Lung (tissue), 12 donors: ENCODE results near the gene TMEM179B. TPM values are rescaled to one million over a fixed set of nuclear protein-coding genes. Genes with fewer than 3 reads are reported as not detected.

Experiments used
- ATAC-seq: fragments of 200-7000 bp; cut with Tn5 transposase; one replicate; pipeline ENCODE4 v1.9.1; 2020; ENCODE audit warnings: moderate number of reproducible peaks; ENCODE audit not compliant: insufficient read depth, low FRiP score
- DNase-seq, 3 donors: peaks; one replicate each; pipeline ENCODE4 v3.0.0-alpha.2; 2013 to 2017
- H3K27ac ChIP-seq, 2 donors: one replicate each; pipeline ENCODE4 v1.5.1; 2013; ENCODE audit warnings: mild to moderate bottlenecking in 2 of 2, moderate library complexity in 2 of 2, control low read depth in 1 of 2, inconsistent platforms in 1 of 2, low read depth in 1 of 2, low read length in 1 of 2
- H3K27me3 ChIP-seq, 3 donors: one replicate each; pipeline ENCODE4 v1.5.1; 2013; ENCODE audit warnings: low read length in 2 of 3; ENCODE audit not compliant: control insufficient read depth in 3 of 3, insufficient read depth in 3 of 3
- H3K36me3 ChIP-seq, 4 donors: one replicate each; pipeline ENCODE4 v1.5.1; 2013; ENCODE audit warnings: low read length in 4 of 4, mild to moderate bottlenecking in 1 of 4, moderate library complexity in 1 of 4; ENCODE audit not compliant: control insufficient read depth in 4 of 4, insufficient read depth in 4 of 4
- H3K4me1 ChIP-seq, 5 donors: one replicate each; pipeline ENCODE4 v1.5.1; 2013; ENCODE audit warnings: low read length in 5 of 5, mild to moderate bottlenecking in 2 of 5, moderate library complexity in 1 of 5; ENCODE audit not compliant: control insufficient read depth in 5 of 5, insufficient read depth in 5 of 5
- H3K4me3 ChIP-seq: one replicate; pipeline ENCODE4 v1.5.1; 2013; ENCODE audit warnings: mild to moderate bottlenecking, control low read depth, moderate library complexity
- H3K9ac ChIP-seq, 2 donors: one replicate each; pipeline ENCODE4 v1.5.1; 2013; ENCODE audit warnings: low read length in 2 of 2, control low read depth in 1 of 2; ENCODE audit not compliant: insufficient read depth in 1 of 2
- H3K9me3 ChIP-seq, 4 donors: one replicate each; pipeline ENCODE4 v1.5.1; 2013; ENCODE audit warnings: low read length in 3 of 4, mild to moderate bottlenecking in 1 of 4, moderate library complexity in 1 of 4; ENCODE audit not compliant: control insufficient read depth in 4 of 4, insufficient read depth in 3 of 4
- WGBS, 2 donors: extraction: QIAGEN DNeasy Blood & Tissue Kit; methylation state at CpG; one replicate each; pipeline ENCODE4 v1.1.7; 2013; 5-methylcytosine and 5-hydroxymethylcytosine counted together
- polyA plus RNA-seq, 2 donors: library from polyadenylated mRNA; stranded (reverse); fragments of 200-250 nt; gene quantifications; one replicate each; pipeline ENCODE4 v1.2.1, GENCODE V29; 2013
- total RNA-seq, 2 donors: library from RNA; depleted of rRNA in 1 of 2; stranded (reverse); fragments of >200 nt in 1 of 2; gene quantifications; one replicate each; pipeline ENCODE4 v1.2.1, GENCODE V29; 2014 to 2021
- TF ChIP-seq, protein P1 (sequence below): IDR thresholded peaks from 2 replicates; pipeline ENCODE4 v1.5.1; 2012; ENCODE audit warnings: mild to moderate bottlenecking; ENCODE audit errors: control extremely low read depth, extremely low read depth
- donor health status: control.
- donor health status: control.
- donor health status: Bipolar disorder and iron deficiency.
- donor health status: healthy.
- donor health status: DM: yes; HTN: yes; CAD: no.

TMEM179B gene
- total and polyA plus RNA-seq, 4 donors: 40.0 to 87.6 (median 64.9) TPM

DNA sequence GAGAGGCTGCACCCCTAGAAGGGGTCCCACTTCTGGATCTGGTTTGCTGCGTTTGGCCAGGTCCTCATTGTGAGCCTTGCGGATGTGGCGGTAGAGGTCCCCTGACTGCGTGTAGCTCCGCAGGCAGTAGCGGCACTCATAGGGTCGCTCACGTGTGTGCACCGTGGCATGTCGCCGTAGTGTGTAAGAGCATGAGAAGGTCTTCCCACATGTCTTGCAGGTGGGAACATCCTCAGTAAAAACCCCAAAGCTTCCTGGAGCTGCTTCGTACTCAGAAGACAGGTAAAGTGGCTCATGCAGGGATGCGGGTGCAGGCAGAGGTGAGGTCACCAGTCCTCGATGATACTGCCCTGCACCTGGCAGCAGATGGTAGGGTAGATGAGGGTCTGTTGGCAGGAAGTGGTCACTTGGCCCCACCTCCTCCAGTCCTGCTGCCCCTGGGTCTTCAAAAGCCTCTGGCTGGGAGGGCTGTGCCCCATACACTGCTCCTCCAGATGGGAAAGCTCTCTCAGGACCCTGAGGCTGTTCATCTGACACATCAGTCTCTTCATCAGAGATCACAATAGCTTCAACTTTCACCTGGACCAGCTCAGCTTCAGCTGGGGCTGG lies 34.9 kb upstream of the TMEM179B start:
- Histone ChIP-seq H3K36me3 (peaks cover 0 to 20% (median 11%) of the 10 kb centered on the region in 4 donors), H3K27ac (no peak overlapping the region), H3K4me3 (no peak overlapping the region), H3K9me3 (no peaks in the 10 kb centered on the region), H3K9ac (no peak overlapping the region), H3K4me1 (peaks cover 0 to 11% (median 0%) of the 10 kb centered on the region in 5 donors), H3K27me3 (no peaks in the 10 kb centered on the region)
- TF ChIP-seq, protein P1, sequence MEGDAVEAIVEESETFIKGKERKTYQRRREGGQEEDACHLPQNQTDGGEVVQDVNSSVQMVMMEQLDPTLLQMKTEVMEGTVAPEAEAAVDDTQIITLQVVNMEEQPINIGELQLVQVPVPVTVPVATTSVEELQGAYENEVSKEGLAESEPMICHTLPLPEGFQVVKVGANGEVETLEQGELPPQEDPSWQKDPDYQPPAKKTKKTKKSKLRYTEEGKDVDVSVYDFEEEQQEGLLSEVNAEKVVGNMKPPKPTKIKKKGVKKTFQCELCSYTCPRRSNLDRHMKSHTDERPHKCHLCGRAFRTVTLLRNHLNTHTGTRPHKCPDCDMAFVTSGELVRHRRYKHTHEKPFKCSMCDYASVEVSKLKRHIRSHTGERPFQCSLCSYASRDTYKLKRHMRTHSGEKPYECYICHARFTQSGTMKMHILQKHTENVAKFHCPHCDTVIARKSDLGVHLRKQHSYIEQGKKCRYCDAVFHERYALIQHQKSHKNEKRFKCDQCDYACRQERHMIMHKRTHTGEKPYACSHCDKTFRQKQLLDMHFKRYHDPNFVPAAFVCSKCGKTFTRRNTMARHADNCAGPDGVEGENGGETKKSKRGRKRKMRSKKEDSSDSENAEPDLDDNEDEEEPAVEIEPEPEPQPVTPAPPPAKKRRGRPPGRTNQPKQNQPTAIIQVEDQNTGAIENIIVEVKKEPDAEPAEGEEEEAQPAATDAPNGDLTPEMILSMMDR: no peak
- ATAC-seq (no peak), DNase-seq (no peak)
- WGBS, 2 donors: 94 to 95% methylated on average over 14 of the region's 14 CpGs

DNA sequence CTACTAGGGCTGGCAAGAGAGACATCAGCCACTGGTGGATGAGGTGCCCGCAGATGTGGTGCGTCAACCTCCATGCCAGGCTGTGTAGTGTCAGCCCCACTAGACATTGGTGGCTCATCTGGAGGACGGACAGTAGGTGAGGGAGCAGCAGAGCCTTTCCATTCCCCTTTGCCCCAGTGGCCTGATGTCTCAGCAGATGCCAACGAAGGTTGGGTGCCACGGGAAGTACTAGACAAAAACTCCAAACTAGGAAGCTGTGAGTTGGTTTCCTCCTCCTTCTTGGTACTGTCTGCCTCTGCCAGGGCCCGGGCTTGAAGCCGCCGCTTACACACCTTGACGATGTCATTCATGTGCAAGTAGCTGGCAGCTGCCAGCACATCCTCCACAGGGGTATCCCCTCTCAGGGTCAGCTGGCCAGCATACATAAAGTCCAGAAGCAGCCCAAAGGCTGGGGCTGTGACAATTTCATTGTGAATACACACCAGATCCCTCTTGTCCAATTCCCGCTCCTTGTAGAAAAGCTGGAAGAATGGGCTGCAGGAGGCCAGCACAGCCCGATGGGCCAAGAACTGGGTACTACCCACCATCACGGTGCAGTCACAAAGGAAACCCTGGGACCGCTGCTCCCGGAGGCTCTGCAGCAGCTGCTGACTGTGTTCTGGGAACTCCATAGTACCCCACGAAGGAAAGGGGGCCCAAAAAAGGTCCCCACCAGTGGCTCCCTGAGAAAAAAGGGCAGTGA lies 34.0 kb upstream of the TMEM179B start:
- Histone ChIP-seq H3K27me3 (no peaks in the 10 kb centered on the region), H3K4me3 (no peak overlapping the region), H3K9me3 (no peaks in the 10 kb centered on the region), H3K9ac (no peak overlapping the region), H3K4me1 (peaks cover 0 to 11% (median 0%) of the 10 kb centered on the region in 5 donors), H3K36me3 (peaks cover 0 to 20% (median 11%) of the 10 kb centered on the region in 4 donors), H3K27ac (peak overlapping the region; percentile 41 to 77)
- ATAC-seq (no peak), DNase-seq (no peak)
- TF ChIP-seq, protein P1: no peak
- 66 to 72% methylated on average over 15 of the region's 15 CpGs for WGBS, 2 donors

DNA sequence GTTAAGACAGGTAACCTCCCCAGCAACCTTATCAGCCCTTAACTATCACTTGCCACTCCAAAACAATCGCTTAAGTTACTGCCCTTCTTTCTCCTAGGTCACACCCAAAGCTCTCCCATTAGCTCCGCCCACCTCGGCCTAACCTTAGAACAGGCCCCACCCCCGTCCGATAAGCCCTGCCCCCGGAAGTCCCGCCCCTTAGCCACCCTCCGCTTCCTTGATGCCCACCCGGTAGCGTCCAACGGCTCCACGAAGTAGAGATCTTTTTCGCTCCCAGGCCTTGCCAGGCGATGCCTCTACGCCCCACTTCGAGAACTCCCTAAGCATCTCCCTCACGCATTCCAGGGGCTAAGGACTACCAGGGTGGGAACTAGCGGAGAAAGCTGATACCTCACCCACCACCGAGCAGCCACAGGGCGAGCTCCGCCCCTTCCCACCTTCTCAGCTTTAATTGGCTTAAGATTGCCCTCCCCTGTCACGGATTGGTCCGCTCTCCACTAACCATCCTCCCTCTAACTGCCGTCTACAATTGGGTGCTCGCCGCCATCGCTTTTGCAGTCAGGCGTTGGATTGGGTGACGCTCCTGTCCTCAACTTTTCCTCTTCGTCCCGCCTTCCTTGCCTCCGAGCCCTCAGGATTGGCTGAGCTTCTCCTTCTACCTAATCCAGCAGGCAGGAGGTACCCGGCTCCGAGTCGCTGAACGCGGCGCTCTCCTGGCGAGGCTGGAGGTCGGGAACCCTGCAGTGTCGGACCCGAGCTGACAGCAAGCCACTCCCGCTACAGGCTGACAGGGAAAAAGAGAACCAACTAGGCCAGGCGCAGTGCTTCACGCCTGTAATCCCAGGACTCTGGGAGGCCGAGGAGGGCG lies 33.2 kb upstream of the TMEM179B start, which contains the start of gene ZBTB3:
Gene ZBTB3 (minus strand): TSS at position 425 of the 868 bp plus-strand sequence. CDS start 496 bp downstream, outside the sequence.
- Histone ChIP-seq H3K4me1 (peaks cover 0 to 11% (median 0%) of the 10 kb centered on the region in 5 donors), H3K9ac (peak within 1 kb of the TSS in 1 of 2 donors; percentile 91), H3K9me3 (no peaks in the 10 kb centered on the region), H3K27ac (peak within 1 kb of the TSS; percentile 92 to 96), H3K4me3 (peak within 1 kb of the TSS; percentile 71), H3K36me3 (peaks cover 0 to 20% (median 11%) of the 10 kb centered on the region in 4 donors), H3K27me3 (no peaks in the 10 kb centered on the region)
- WGBS, 2 donors: 1% methylated on average over 47 of the region's 47 CpGs
- ATAC-seq (peak; percentile 98), DNase-seq (peak; percentile 98 to 100 (median 99))
- TF ChIP-seq, protein P1: no peak
